Right hindlimb (tissue), 1 donor: ENCODE results near the gene LRFN5.

Source experiments
- DNase-seq: peaks from one replicate; pipeline ENCODE4 v3.0.0-alpha.2; 2018

LRFN5 gene

GRCh38 chr14:41773536-41774279, 167.0 kb downstream of the LRFN5 start:
- no peak for DNase-seq

- no peak for DNase-seq
Observed at GRCh38 chr14:41782511-41782910, 175.8 kb downstream of the LRFN5 start.

GRCh38 chr14:41783403-41783802, 176.7 kb downstream of the LRFN5 start:
- no peak for DNase-seq

GRCh38 chr14:41785696-41786095, 179.0 kb downstream of the LRFN5 start:
- no peak for DNase-seq

GRCh38 chr14:41799817-41800216, 193.1 kb downstream of the LRFN5 start:
- DNase-seq: no peak

- DNase-seq: no peak
Observed at GRCh38 chr14:41805633-41806032, 199.0 kb downstream of the LRFN5 start.

- no peak for DNase-seq
Observed at GRCh38 chr14:41806366-41806975, 199.8 kb downstream of the LRFN5 start.

GRCh38 chr14:41810362-41810761, 203.7 kb downstream of the LRFN5 start:
- DNase-seq: no peak

GRCh38 chr14:41817626-41818025, 210.9 kb downstream of the LRFN5 start:
- DNase-seq: no peak

GRCh38 chr14:41824441-41824840, 217.8 kb downstream of the LRFN5 start:
- DNase-seq: no peak

- DNase-seq: no peak
Observed at GRCh38 chr14:41825622-41826021, 218.9 kb downstream of the LRFN5 start.

- DNase-seq: no peak
Observed at GRCh38 chr14:41830714-41831406, 224.2 kb downstream of the LRFN5 start.

- no peak for DNase-seq
Observed at GRCh38 chr14:41839661-41840060, 233.0 kb downstream of the LRFN5 start.

- no peak for DNase-seq
Observed at GRCh38 chr14:41859336-41859735, 252.7 kb downstream of the LRFN5 start.

- DNase-seq: no peak
Observed at GRCh38 chr14:41860586-41860985, 253.9 kb downstream of the LRFN5 start.

GRCh38 chr14:41865894-41866293, 259.2 kb downstream of the LRFN5 start:
- no peak for DNase-seq

GRCh38 chr14:41868396-41868795, 261.7 kb downstream of the LRFN5 start:
- no peak for DNase-seq

- DNase-seq: peak; percentile 62
Observed at GRCh38 chr14:41872931-41873685, 266.4 kb downstream of the LRFN5 start.

- DNase-seq: no peak
Observed at GRCh38 chr14:41873686-41874317, 267.1 kb downstream of the LRFN5 start.

- no peak for DNase-seq
Observed at GRCh38 chr14:41875116-41875515, 268.4 kb downstream of the LRFN5 start.

GRCh38 chr14:41878321-41878720, 271.6 kb downstream of the LRFN5 start:
- no peak for DNase-seq

GRCh38 chr14:41891624-41892023, 284.9 kb downstream of the LRFN5 start:
- DNase-seq: no peak

GRCh38 chr14:41899416-41899815, 292.7 kb downstream of the LRFN5 start:
- DNase-seq: peak; percentile 15
